Measurements from ENCODE around the gene RNF125. TPM values are rescaled to one million over a fixed set of nuclear protein-coding genes. Genes with fewer than 3 reads are reported as not detected.
"Not testable (repeated sequence)": the region's sequence is repeated elsewhere in the genome, so short reads cannot be mapped to it uniquely, and the experiment has no call there.

Gene RNF125
- total RNA-seq, 1 experiment from 2014 or later, result 12.1 TPM

- no peaks in the 10 kb centered on the region; the same call in none of the 2 replicates for H3K36me3 ChIP-seq (replicated peaks; ENCODE audit: control insufficient read depth, insufficient read depth, low read length)
- H3K27me3 ChIP-seq (ENCODE audit: control insufficient read depth, insufficient read depth, low read length), result no peaks in the 10 kb centered on the region
- peak; percentile 24 for DNase-seq
- no peak overlapping the region for H3K4me3 ChIP-seq (ENCODE audit: insufficient read depth, low read depth, low read length)
These were observed 30.0 kb downstream of the RNF125 start for GRCh38 chr18:32048507-32049091.

GRCh38 chr18:32049393-32050171, 31.0 kb downstream of the RNF125 start:
- Histone ChIP-seq H3K36me3 (replicated peaks; ENCODE audit: control insufficient read depth, insufficient read depth, low read length) (no peaks in the 10 kb centered on the region; the same call in none of the 2 replicates), H3K4me3 (ENCODE audit: insufficient read depth, low read depth, low read length) (no peak overlapping the region)
- no peak for DNase-seq

GRCh38 chr18:32056613-32057358, 38.2 kb downstream of the RNF125 start:
- Histone ChIP-seq H3K4me3 (ENCODE audit: insufficient read depth, low read depth, low read length) (no peak overlapping the region), H3K27me3 (ENCODE audit: control insufficient read depth, insufficient read depth, low read length) (no peaks in the 10 kb centered on the region), H3K36me3 (replicated peaks; ENCODE audit: control insufficient read depth, insufficient read depth, low read length) (no peaks in the 10 kb centered on the region)
- no peak for DNase-seq

More at GRCh38 chr18:32049393-32050171, 31.0 kb downstream of the RNF125 start:
- H3K27me3 ChIP-seq (ENCODE audit: control insufficient read depth, insufficient read depth, low read length), result no peaks in the 10 kb centered on the region

- DNase-seq, result peak; percentile 20
- Histone ChIP-seq H3K27me3 (ENCODE audit: control insufficient read depth, insufficient read depth, low read length) (no peaks in the 10 kb centered on the region), H3K36me3 (replicated peaks; ENCODE audit: control insufficient read depth, insufficient read depth, low read length) (no peaks in the 10 kb centered on the region), H3K4me3 (ENCODE audit: insufficient read depth, low read depth, low read length) (no peak overlapping the region)
These were observed 39.1 kb downstream of the RNF125 start for GRCh38 chr18:32057624-32058165.

- no peaks in the 10 kb centered on the region for H3K27me3 ChIP-seq (ENCODE audit: control insufficient read depth, insufficient read depth, low read length)
- H3K4me3 ChIP-seq (ENCODE audit: insufficient read depth, low read depth, low read length), result no peak overlapping the region
- DNase-seq, result no peak
- no peaks in the 10 kb centered on the region for H3K36me3 ChIP-seq (replicated peaks; ENCODE audit: control insufficient read depth, insufficient read depth, low read length)
These were observed 41.4 kb downstream of the RNF125 start for GRCh38 chr18:32060026-32060425.

- H3K36me3 ChIP-seq (replicated peaks; ENCODE audit: control insufficient read depth, insufficient read depth, low read length), result no peaks in the 10 kb centered on the region; the same call in 1 of the 2 replicates
- H3K27me3 ChIP-seq (ENCODE audit: control insufficient read depth, insufficient read depth, low read length), result no peaks in the 10 kb centered on the region
These were observed 48.9 kb downstream of the RNF125 start for GRCh38 chr18:32067375-32068167.

GRCh38 chr18:32072321-32072720, 53.7 kb downstream of the RNF125 start:
- Histone ChIP-seq H3K27me3 (ENCODE audit: control insufficient read depth, insufficient read depth, low read length) (no peaks in the 10 kb centered on the region), H3K36me3 (replicated peaks; ENCODE audit: control insufficient read depth, insufficient read depth, low read length) (no peaks in the 10 kb centered on the region; the same call in 1 of the 2 replicates), H3K4me3 (ENCODE audit: insufficient read depth, low read depth, low read length) (no peak overlapping the region)
- DNase-seq, result peak; percentile 26

More at GRCh38 chr18:32067375-32068167, 48.9 kb downstream of the RNF125 start:
- DNase-seq, result no peak
- no peak overlapping the region for H3K4me3 ChIP-seq (ENCODE audit: insufficient read depth, low read depth, low read length)

GRCh38 chr18:32074206-32074605, 55.6 kb downstream of the RNF125 start:
- Histone ChIP-seq H3K4me3 (ENCODE audit: insufficient read depth, low read depth, low read length) (no peak overlapping the region), H3K27me3 (ENCODE audit: control insufficient read depth, insufficient read depth, low read length) (no peaks in the 10 kb centered on the region), H3K36me3 (replicated peaks; ENCODE audit: control insufficient read depth, insufficient read depth, low read length) (no peaks in the 10 kb centered on the region; the same call in 1 of the 2 replicates)
- no peak for DNase-seq

- DNase-seq, result no peak
- Histone ChIP-seq H3K27me3 (ENCODE audit: control insufficient read depth, insufficient read depth, low read length) (no peaks in the 10 kb centered on the region), H3K4me3 (ENCODE audit: insufficient read depth, low read depth, low read length) (no peak overlapping the region), H3K36me3 (replicated peaks; ENCODE audit: control insufficient read depth, insufficient read depth, low read length) (no peaks in the 10 kb centered on the region)
These were observed 60.2 kb downstream of the RNF125 start for GRCh38 chr18:32078845-32079244.

- Histone ChIP-seq H3K27me3 (ENCODE audit: control insufficient read depth, insufficient read depth, low read length) (no peaks in the 10 kb centered on the region), H3K36me3 (replicated peaks; ENCODE audit: control insufficient read depth, insufficient read depth, low read length) (no peaks in the 10 kb centered on the region), H3K4me3 (ENCODE audit: insufficient read depth, low read depth, low read length) (no peak overlapping the region)
- no peak for DNase-seq
These were observed 63.3 kb downstream of the RNF125 start for GRCh38 chr18:32081881-32082280.

- no peak for DNase-seq
- no peaks in the 10 kb centered on the region for H3K27me3 ChIP-seq (ENCODE audit: control insufficient read depth, insufficient read depth, low read length)
- no peaks in the 10 kb centered on the region; the same call in 1 of the 2 replicates for H3K36me3 ChIP-seq (replicated peaks; ENCODE audit: control insufficient read depth, insufficient read depth, low read length)
- H3K4me3 ChIP-seq (ENCODE audit: insufficient read depth, low read depth, low read length), result no peak overlapping the region
These were observed 65.2 kb downstream of the RNF125 start for GRCh38 chr18:32083781-32084180.

GRCh38 chr18:32086881-32087280, 68.3 kb downstream of the RNF125 start:
- Histone ChIP-seq H3K4me3 (ENCODE audit: insufficient read depth, low read depth, low read length) (no peak overlapping the region), H3K27me3 (ENCODE audit: control insufficient read depth, insufficient read depth, low read length) (no peaks in the 10 kb centered on the region), H3K36me3 (replicated peaks; ENCODE audit: control insufficient read depth, insufficient read depth, low read length) (no peaks in the 10 kb centered on the region; the same call in 1 of the 2 replicates)
- DNase-seq, result no peak

GRCh38 chr18:32090831-32091230, 72.2 kb downstream of the RNF125 start:
- not testable (repeated sequence) for H3K27me3 ChIP-seq (ENCODE audit: control insufficient read depth, insufficient read depth, low read length); DNase-seq; H3K36me3 ChIP-seq (replicated peaks; ENCODE audit: control insufficient read depth, insufficient read depth, low read length); H3K4me3 ChIP-seq (ENCODE audit: insufficient read depth, low read depth, low read length)

GRCh38 chr18:32091325-32091723, 72.7 kb downstream of the RNF125 start:
- Histone ChIP-seq H3K27me3 (ENCODE audit: control insufficient read depth, insufficient read depth, low read length) (no peaks in the 10 kb centered on the region), H3K36me3 (replicated peaks; ENCODE audit: control insufficient read depth, insufficient read depth, low read length) (no peaks in the 10 kb centered on the region; the same call in none of the 2 replicates), H3K4me3 (ENCODE audit: insufficient read depth, low read depth, low read length) (peak overlapping the region; percentile 74)
- no peak for DNase-seq
